Measurements from ENCODE around the gene SEMA6B. TPM values are rescaled to one million over a fixed set of nuclear protein-coding genes. Genes with fewer than 3 reads are reported as not detected.
"Not testable (repeated sequence)": the region's sequence is repeated elsewhere in the genome, so short reads cannot be mapped to it uniquely, and the experiment has no call there.

Gene SEMA6B
- total RNA-seq, 1 experiment from 2014 or later = 29.2 TPM

- no peak for DNase-seq (ENCODE audit: low spot score)
Observed at GRCh38 chr19:4571305-4571917, 11.9 kb upstream of the SEMA6B start.

GRCh38 chr19:4570916-4571304 is 11.4 kb upstream of the SEMA6B start:
- DNase-seq (ENCODE audit: low spot score) = no peak

- no peak for DNase-seq (ENCODE audit: low spot score)
Observed at GRCh38 chr19:4570402-4570801, 10.9 kb upstream of the SEMA6B start.

GRCh38 chr19:4568886-4569285 is 9.4 kb upstream of the SEMA6B start:
- no peak for DNase-seq (ENCODE audit: low spot score)

- DNase-seq (ENCODE audit: low spot score) = peak; percentile 52
Observed at GRCh38 chr19:4567584-4568071, 8.1 kb upstream of the SEMA6B start.

GRCh38 chr19:4566402-4567051 is 7.0 kb upstream of the SEMA6B start:
- no peak for DNase-seq (ENCODE audit: low spot score)

GRCh38 chr19:4563562-4563961 is 4.1 kb upstream of the SEMA6B start:
- not testable (repeated sequence) for DNase-seq (ENCODE audit: low spot score)

- not testable (repeated sequence) for DNase-seq (ENCODE audit: low spot score)
Observed at GRCh38 chr19:4562085-4562484, 2.6 kb upstream of the SEMA6B start.

- no peak for DNase-seq (ENCODE audit: low spot score)
Observed at GRCh38 chr19:4557971-4558941, 1.2 kb downstream of the SEMA6B start.

GRCh38 chr19:4557144-4557970 is 2.1 kb downstream of the SEMA6B start:
- no peak for DNase-seq (ENCODE audit: low spot score)

- DNase-seq (ENCODE audit: low spot score) = peak; percentile 31
Observed at GRCh38 chr19:4556597-4557127, 2.8 kb downstream of the SEMA6B start.

GRCh38 chr19:4555657-4556561 is 3.6 kb downstream of the SEMA6B start:
- peak; percentile 36 for DNase-seq (ENCODE audit: low spot score)

GRCh38 chr19:4554717-4555116 is 4.8 kb downstream of the SEMA6B start:
- no peak for DNase-seq (ENCODE audit: low spot score)

- DNase-seq (ENCODE audit: low spot score) = no peak
Observed at GRCh38 chr19:4553775-4554174, 5.7 kb downstream of the SEMA6B start.

GRCh38 chr19:4553092-4553695 is 6.3 kb downstream of the SEMA6B start:
- DNase-seq (ENCODE audit: low spot score) = no peak

GRCh38 chr19:4552525-4552819 is 7.0 kb downstream of the SEMA6B start:
- DNase-seq (ENCODE audit: low spot score) = no peak

GRCh38 chr19:4550479-4551050 is 8.9 kb downstream of the SEMA6B start:
- DNase-seq (ENCODE audit: low spot score) = no peak

GRCh38 chr19:4550018-4550417 is 9.5 kb downstream of the SEMA6B start:
- DNase-seq (ENCODE audit: low spot score) = no peak

GRCh38 chr19:4548238-4548584 is 11.3 kb downstream of the SEMA6B start:
- DNase-seq (ENCODE audit: low spot score) = no peak

Data from A172 (cell line).